GM23248 (cell line): ENCODE results near the gene MYO16.

ENCODE experiments used
- EZH2 ChIP-seq: fragments of 200-600 bp; sonication (generic); IDR thresholded peaks from 2 replicates; pipeline ENCODE4 v1.6.1; 2018; ENCODE audit warnings: antibody characterized with exemption, mild to moderate bottlenecking; ENCODE audit not compliant: insufficient read depth, poor library complexity, severe bottlenecking
- EZH2phosphoT487 ChIP-seq: fragments of 200-600 bp; sonication (generic); IDR thresholded peaks from 2 replicates; pipeline ENCODE4 v1.6.1; 2018; ENCODE audit warnings: antibody characterized with exemption, moderate library complexity, mild to moderate bottlenecking, low read depth; ENCODE audit not compliant: insufficient read depth

- TF ChIP-seq EZH2 (no peak), EZH2phosphoT487 (no peak)
Measured at GRCh38 chr13:109154546-109154945, 525.1 kb downstream of the MYO16 start.
